Inflammatory macrophage treated with lipopolysaccharide for 4 hours (primary cell): ENCODE measurements around the gene FSCN2.

Experiments
- DNase-seq: peaks from one replicate; pipeline ENCODE4 v3.0.0-alpha.2; 2020

The FSCN2 gene, protein sequence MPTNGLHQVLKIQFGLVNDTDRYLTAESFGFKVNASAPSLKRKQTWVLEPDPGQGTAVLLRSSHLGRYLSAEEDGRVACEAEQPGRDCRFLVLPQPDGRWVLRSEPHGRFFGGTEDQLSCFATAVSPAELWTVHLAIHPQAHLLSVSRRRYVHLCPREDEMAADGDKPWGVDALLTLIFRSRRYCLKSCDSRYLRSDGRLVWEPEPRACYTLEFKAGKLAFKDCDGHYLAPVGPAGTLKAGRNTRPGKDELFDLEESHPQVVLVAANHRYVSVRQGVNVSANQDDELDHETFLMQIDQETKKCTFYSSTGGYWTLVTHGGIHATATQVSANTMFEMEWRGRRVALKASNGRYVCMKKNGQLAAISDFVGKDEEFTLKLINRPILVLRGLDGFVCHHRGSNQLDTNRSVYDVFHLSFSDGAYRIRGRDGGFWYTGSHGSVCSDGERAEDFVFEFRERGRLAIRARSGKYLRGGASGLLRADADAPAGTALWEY

DNA sequence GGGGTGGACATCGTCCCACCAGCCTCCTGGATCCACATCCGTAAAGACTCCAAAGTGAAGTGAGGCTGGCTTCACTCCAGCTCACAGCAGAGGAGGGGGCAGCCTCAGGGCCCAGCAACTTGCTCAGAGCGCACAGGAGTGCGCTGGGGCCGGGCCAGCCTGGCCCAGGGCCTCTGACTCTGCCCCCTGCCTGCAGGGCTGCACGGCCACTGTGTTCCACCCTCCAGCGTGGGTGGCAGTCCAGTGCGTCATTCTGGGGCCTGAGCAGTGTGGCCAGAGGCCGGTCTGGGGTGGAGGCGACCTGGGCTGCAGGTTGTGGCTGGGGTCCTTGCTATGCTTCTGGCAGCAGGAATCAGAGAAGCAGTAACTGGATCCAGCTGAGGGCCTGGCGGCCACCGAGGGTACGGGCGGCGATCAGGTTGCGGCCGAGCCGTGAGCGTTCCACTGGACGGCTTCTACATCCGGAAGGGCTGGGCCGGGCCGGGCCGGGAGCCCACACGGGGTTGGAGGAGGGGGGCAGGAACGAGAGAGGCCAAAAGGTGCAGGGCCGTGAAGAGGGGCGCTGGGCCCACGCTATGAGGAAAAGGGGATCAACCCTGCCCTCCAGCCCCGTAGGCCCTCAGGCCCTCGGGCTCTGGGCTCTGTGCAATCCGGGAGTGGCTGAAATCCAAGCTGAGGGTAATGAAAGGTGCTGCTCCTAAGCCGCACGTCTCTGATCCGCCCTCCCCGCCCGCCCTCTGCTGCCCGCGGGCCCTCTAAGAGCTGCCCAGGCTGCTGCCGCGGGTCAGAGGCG lies at the start of gene FSCN2:
Gene FSCN2 (plus strand): TSS at position 787 of the 793 bp plus-strand sequence. CDS start 155 bp downstream, outside the sequence.
- no peak for DNase-seq

DNA sequence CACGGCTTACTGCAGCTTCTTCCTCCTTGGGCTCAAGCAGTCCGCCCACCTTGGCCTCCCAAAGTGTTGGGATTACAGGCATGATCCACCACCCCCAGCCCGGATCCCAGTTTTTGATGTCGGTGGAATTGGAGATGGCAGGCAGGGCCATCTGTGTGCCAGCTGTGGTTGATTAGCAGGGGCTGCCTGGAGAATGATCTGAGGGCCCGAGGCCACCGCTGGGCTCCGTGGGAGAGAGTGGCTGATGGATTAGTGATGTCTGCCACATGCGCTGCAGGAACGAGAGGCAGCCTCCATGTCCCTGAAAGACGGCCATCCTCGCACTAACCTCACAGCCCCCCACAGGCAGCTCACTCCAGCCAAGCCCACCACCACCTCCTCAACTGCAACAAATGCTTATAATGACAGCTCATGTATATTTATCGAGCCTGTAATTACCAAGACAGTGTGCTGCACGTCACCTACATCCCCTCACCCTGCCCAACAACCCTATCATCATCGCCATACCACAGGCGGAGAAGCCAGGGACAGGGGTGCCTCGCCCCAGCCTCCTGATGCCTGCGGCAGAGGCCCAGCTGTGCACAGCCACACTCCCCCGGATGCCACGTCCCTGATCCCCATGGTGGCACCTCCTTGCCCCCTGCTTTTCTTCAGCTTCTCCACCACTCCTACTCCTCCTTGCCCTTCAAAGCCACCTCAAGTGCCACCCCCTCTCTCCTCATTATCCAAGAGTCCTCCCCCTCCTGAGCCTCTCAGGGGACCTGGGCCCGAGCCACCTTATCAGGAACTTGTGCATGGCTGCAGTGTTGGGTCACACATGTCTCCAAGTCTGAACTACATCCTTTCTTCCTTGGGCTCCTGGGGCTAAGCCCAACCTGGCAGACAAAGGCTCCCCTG lies 48.8 kb upstream of the FSCN2 start:
- DNase-seq, result no peak

DNA sequence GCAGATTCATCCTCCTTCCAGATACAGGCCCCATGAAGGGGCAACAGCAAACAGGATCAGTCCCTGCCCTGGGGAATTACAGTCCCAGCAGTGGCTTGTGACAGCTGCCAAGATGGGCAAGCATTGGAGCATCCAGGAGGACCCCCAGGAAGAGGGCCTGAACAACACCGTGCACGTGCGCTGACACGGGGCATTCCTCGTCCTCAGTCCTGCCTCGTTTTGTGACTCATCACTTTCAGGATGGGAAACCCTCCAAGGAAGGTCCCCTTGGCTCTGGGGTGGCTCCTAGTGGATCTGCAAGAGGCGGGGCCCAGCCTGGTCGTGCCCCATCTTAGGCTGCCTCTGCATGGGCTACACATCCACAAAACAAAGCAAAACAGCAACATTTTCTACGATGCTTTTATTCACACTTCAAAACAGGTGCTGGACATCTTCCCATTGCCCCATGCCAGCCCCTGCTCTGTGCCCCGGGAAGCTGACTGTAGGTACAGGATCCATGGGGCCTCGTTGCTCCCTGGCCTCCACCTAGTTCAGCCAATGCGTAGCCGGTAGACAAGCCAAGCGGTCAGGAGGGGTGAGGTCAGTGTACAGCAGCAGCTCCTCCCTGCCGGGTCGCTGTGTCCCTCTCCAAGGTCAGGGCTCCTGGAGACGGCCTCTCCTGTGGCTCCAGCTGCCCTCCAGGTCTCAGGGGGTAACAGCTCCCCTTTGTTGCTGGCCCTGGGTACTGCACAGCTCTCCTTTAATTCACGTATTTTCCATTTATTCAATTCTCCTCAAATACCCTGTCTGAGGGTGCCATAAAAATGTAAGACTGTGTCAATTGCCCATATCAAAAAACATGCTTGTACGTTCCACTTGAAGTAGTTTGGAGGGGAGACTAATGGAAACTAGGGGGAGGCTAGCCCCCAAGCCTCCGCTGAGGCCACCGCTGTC lies 47.8 kb upstream of the FSCN2 start:
- no peak for DNase-seq

DNA sequence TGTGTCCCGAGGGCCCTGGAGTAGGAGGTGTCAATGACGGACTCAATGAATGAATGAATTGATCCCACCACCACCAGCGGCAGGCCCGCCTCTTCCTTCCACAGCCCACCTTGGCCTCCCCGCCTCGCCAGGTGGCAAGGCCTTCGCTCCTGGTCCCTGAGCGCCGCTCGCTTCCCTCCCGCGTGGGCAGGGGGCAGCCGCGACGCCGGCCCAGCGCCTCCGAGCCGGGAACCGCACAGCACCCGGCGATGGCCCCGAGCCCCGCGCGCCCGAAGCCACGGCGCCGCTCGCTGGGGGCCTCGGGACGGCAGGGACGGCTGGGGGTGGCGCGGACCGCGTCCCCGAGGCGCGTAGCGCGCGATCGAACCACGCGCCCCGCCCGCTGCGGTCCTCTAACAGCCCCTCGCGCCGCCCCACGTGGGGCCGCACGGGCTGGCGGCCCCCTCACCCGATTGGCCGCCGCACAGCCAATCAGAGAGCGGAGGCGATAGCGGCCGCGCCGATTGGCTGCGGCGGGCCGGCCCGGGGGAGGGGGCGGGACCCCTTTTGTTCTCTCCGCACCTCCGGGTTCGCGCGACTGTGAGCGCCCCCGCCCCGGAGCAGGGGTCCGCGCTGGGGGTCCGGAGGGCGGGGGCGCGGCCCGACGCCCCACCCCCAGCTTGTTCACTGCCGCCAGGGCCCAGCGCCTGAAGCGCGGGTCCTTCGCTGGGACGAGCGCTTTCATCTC lies 46.9 kb upstream of the FSCN2 start:
- peak; percentile 64 for DNase-seq

DNA sequence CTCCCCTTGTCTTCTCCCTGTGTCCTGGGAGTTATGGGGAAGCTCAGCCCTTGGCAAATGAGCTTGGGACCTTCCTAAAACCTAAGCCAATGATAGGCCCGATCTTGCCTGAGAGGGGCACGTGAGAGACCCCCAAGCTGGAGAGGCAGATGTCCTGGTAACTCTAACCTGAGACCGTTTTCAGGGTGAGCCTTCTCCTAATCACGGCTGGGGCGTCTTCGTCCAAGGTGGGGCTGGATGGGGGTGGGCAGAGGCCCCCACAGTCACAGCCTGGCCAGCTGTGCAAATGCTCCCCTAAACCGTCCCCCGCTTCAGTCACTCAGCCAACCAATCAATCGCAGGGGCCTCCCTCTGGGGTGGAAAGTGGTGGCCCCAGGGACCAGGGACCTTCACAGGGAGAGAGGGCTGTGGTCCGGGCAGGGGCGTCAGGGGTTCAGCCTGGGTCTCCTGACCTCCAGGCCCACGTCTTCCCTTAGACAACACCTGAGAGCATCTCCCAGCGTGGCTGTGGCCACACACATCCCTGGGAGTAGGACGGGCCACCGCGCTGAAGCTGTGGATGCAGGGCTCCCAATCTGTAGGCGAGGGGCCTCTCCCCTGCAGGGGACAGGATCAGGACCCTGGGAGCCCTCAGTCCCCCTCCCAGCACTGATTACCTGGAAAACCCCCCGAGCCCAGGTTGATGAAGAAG lies 46.2 kb upstream of the FSCN2 start:
- DNase-seq, result no peak

DNA sequence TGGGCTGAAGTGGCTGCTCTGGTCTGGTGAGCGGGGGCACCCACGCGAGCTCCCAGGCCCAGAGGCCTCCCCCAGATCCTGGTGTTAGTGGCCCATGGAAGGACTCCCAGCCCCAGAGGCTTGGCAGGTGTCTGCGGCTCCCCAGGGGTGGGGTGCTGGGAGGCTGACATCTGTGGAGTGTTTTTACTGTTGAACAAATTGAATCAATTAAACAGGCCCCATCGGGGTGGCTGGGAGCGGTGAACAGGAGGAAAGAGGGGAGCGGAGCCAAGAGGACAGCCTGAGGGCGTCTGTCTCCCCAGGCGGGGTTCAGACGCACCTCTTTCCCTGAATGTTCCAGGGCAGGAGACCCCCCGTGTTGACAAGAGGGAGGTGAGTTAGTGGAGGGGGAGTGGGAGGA lies 45.5 kb upstream of the FSCN2 start:
- DNase-seq, result no peak

DNA sequence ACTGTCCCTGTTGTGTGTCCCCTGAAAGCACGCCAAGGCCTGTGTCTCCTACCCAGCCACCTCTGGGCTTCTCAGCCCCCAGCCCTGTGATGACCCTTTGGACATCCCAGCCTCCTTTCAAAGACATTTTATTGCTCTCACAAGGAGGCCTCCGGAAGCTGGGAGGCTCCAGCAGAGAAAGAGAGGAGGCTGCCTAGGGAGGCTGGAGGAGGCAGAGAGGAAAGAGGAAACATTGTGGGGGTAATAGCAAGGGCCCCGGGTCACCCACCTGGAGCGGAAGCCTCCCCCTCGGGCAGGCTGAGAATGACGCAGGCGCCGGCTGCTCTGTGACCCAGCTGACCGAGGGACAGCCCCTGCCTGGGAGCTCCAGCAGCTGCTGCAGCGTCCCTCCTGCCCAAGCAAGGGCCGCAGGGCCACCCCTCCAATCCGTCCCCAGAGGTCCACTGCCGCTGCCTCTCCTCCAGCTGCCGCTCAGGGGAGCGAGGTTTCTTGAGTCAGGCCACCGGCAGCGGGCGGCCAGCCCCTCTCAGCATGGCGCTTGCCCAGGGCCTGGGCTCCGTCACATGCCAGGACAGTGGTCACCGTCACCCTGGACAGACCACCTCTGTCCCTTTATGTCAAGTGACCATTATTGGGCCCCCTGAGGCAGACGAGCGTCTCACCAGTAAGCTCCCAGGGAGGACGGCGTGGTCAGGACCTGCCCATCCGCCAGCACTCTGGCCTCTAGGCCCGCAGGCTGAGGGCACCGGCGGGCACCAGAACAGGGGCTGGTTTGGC lies 44.9 kb upstream of the FSCN2 start:
- peak; percentile 35 for DNase-seq

DNA sequence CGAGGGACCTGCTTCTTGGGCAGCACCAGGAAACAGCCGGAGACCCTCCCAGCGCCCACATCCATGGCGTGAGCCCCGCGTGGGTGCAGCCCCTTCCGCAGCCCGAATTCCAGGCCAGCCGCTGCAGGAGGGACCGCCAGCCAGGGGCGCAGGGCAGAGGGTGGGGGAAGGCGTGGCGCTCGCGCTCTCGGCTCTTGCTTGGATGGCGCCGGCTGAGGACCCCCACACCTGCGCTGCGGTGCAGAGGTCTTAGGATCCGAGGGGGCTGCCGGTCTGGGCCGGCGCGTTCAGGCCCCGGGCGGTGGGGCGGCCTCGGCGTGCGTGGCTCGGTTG lies 44.3 kb upstream of the FSCN2 start:
- no peak for DNase-seq

DNA sequence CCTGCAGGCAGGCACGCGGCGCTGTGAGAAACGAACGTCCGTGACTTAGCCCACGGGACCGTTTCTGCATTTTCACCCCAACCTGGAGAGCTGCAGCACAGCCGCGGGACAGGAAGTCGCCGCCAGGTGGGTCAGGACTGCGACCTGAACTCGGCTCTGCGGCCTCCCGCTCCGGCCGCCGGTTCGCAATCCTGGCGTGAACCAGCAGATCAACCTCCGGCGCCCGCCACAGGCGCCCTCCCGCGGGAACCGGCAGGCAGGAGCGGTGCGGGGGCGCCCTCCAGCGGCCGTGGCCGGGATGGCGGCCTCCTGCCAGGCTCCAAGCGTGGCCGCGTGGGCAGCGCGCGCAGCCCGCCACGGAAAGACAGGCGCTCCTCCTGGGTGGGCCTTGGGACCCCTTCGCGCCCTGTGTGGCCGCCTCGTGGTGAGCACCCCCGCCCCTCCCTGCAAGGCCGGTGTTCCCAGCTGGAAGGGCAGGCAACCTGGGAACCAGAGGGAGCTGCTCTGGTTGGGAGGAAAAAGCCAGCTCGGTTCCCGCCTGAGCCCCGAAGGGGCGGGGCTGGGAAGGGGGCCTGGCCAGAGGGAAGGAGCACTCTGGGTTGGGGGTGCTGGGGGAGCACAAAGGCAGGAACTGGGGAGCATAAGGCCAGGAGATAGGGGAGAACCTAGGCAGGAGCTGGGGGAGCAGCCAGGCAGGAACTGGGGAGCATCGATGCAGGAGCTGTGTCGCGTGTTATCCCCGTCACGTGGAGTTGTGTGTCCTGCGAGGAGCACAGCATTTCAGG lies 43.8 kb upstream of the FSCN2 start:
- DNase-seq, result peak; percentile 76

DNA sequence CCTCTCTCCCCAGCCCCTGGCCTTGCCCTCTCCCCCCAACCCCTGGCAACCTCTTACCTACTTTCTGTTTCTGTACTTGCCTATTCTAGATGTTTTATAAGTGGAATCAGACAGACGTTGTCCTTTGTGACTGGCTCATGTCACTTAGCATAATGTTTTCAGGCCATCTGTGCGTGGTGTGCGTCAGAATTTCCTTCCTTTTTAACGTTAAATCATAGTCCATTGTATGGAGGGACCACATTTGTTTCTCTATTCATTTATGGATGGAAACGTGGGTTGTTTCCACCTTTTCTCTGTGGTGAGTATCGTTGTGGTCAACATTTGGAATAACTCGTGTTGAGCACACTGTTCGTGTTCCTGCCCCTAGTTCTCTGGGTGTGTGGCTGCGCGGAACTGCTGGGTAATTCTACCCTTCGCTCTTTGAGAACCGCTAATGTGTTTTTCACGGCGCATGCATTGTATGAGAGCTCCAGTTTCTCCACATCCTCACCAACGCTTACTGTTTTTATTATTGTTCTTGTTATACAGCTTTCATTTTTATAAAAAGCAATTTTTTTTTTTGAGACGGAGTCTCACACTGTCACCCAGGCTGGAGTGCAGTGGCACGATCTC lies 41.9 kb upstream of the FSCN2 start:
- DNase-seq, result peak; percentile 24

DNA sequence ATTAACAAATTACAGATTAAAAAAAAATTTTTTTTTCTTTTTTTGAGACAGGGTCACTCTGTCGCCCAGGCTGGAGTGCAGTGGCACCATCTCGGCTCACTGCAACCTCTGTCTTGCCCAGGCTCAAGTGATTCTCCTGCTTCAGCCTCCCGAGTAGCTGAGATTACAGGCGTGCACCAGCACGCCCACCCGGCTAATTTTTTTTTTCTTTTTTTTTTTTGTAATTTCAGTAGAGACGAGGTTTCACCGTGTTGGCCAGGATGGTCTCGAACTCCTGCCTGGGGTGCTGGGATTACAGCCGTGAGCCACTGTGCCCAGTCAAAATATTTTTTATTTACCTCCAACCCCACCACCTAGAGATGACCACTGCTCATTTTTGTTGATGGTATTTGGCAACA lies 41.1 kb upstream of the FSCN2 start:
- no peak for DNase-seq

DNA sequence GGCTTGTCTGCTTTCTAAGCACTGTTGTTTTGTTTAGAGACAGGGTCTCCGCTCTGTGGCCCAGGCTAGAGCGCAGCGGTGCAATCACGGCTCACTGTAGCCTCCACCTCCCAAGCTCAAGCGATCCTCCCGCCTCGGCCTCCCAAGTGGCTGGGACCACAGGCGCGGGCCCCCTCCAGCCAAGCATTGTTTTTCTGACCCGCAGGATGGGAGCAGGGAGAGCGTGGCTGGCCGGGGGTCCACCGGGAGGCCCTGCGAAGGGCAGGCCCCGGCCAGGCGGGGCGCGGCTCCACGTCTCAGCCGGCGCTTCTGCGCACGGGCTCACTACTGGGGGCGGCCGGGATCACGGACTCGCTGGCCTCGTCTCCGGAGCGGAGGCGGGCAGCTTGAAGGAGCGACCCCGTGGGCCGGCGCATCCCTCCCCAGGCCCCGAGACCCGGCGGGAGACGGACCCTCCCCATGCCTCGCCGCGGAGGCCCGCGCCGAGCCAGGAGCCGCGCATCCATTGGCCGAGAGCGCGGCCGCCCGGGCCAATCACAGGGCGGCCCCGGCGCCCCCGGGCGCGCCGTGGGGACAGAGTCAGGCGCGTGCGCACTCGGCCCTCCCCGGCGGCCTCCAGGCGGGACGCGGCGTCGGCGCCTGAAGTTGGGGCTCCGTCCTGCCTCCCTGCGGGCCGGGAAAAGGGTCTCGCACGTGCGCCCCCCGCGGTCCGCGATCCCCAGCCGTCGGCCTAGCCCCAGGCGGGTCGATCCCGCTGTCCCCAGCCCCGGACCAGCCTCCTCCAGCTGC lies 40.5 kb upstream of the FSCN2 start:
- peak; percentile 72 for DNase-seq

DNA sequence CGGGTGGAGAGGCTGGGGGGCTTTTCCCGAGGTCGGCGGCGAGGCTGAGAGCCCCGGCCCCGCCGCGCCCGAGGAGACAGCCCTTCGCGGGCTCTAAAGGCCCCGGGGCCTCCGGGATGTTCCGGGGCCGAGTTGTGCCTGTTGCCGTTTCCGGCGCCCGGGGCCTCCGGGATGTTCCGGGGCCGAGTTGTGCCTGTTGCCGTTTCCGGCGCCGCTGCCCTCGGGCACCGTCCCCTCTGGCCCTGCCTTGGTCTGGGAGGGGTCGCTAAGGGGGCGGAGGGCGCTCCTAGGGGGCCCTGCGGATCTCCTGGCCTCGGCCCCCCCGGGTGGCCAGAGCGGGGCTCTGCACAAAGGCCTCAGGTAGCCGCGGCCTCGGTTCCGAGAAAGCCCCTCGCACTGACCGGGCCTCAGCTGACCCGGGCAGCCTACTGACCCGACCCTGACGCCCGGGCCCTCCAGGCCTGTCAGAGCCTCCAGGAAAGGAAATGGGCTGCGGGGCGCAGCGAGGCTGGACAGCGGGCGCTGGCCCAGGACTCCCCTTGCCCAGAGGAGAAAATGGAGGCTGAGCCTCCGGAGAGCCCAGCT lies 39.8 kb upstream of the FSCN2 start:
- no peak for DNase-seq

DNA sequence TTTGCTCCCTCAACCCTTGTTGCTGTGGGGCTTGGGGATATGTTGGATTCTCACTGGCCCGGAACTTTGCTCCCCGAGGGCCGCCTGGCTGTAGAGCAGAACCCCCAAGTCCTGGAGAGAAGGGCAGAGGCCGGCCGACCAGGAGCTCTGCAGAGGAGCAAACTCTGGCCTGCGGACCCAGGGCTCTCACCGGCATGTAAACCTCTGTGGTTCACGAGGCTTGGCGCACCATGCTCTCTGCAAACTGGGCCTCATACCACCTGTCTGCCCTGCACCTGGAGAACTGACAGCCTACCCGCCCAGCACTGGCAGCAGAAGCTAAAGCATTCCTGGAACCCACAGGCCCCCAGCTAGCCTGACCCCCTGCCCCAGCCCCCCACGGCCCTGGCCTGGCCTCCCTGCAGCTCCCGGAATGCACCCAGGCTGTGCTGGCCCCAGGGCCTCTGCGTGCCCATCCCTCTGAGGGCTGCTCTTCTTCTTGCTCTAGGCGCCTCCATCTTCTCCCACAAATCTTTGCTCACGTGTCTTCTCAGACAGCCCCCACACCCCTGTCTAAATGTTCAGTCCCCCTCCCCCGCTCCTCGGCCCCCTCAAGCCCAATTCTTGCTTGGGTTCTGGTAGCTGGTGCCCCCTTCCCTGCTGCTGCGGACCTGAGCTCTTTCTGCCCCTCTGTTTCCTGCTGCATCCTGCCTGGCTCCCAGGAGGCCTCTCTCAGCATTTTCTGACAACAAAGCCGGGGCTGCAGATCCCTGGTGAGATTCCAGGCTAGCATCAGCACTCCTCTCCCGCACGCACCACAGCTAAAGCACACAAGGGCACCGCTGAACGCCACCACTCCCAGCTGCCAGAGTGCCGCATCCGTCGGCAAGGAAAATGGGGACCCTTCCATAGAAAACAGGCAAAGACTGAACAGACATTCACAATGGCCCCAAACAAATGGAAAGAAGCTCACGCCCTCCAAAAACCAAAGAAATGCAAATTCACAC lies 38.9 kb upstream of the FSCN2 start:
- DNase-seq, result no peak

DNA sequence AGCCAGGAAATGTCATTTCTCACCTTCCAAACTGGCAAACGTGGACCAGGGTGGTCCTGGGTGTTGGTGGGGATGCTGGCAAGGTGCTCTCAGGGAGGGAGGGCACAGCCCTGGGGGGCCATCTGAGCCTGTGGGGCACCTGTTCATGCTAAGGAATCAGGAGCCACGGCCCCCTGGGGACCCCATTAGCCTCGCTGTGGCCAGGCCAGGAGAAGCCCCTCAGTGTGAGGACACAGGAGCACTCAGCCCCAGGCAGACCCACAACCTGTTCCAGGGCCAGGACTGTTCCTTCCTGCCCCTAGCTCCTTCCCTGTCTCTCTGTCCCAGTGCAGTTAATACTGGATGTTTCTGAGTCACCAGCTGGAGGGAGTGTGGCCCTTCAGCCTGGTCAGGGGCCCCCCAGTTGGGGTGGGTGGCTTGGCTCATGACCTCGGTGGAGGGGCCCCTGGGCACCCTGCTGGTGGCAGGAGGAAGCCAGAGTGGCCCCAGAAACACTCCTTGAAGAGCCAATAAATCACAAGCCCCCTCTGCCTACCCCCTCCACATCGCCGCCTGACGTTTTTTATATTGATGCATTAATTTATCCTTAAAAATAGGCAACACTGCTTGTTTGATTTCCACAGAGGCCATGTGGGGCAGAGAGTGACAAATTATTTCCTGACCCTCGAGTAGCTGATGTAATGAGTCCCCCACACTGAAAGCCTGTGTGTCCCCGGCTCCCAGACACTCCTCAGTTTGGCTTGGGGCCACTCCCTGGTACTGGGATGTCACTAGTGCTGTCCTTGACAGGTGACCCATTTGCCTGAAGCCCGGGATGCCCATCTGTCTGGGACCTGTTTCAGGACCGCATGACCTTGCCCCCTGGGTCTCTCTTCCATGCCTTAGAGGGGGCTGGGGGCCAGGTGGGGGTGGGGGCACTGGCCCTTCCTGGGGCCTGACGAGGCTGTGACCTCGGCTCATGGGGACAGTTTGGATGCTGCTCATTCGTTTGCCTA lies 37.9 kb upstream of the FSCN2 start:
- no peak for DNase-seq
